H1 (cell line): ENCODE measurements around the gene ZNF451.

Source experiments
- EZH2 ChIP-seq: fragments of 200-600 bp; sonication (generic); IDR thresholded peaks from 2 replicates; pipeline ENCODE4 v1.7.1; 2012; ENCODE audit warnings: low read depth, mild to moderate bottlenecking, moderate library complexity, low read length, inconsistent platforms; ENCODE audit not compliant: severe bottlenecking
- FOSL1 ChIP-seq: IDR thresholded peaks from 2 replicates; pipeline ENCODE4 v1.6.1; 2011; ENCODE audit warnings: mild to moderate bottlenecking, low read depth, low read length, moderate library complexity; ENCODE audit not compliant: insufficient read depth
- JUND ChIP-seq: IDR thresholded peaks from 2 replicates; pipeline ENCODE4 v1.6.1; 2011; ENCODE audit warnings: mild to moderate bottlenecking, improper control_type of control experiment, low read length
- POLR2A ChIP-seq, 2 experiments: IDR thresholded peaks; 1 replicate in 1 of 2; 2 replicates in 1 of 2; pipeline ENCODE4 v1.6.1; 2011; ENCODE audit warnings: low read depth in 2 of 2, low read length in 2 of 2, mild to moderate bottlenecking in 2 of 2; ENCODE audit errors: control extremely low read depth in 1 of 2
- POLR2AphosphoS5 ChIP-seq: IDR thresholded peaks from 2 replicates; pipeline ENCODE4 v1.6.1; 2011; ENCODE audit warnings: low read depth, low read length
- SP1 ChIP-seq: IDR thresholded peaks from 2 replicates; pipeline ENCODE4 v1.6.1; 2011; ENCODE audit warnings: low read depth, low read length
- TAF1 ChIP-seq: IDR thresholded peaks from 2 replicates; pipeline ENCODE4 v1.6.1; 2011; ENCODE audit warnings: mild to moderate bottlenecking, low read depth, low read length
- TF ChIP-seq, protein P1 (sequence below), 3 experiments: IDR thresholded peaks; 1 replicate in 2 of 3; 2 replicates in 1 of 3; pipeline versions ENCODE4 v1.5.1 to v1.6.1; 2011; ENCODE audit warnings: low read length in 3 of 3, mild to moderate bottlenecking in 3 of 3, inconsistent platforms in 2 of 3, low read depth in 1 of 3, moderate library complexity in 1 of 3; ENCODE audit not compliant: insufficient read depth in 1 of 3; ENCODE audit errors: control extremely low read depth in 1 of 3
- TF ChIP-seq, protein P2 (sequence below): IDR thresholded peaks from 2 replicates; pipeline ENCODE4 v1.6.1; 2012; ENCODE audit warnings: inconsistent platforms
- TF ChIP-seq, protein P3 (sequence below): IDR thresholded peaks from 2 replicates; pipeline ENCODE4 v1.6.1; 2011; ENCODE audit warnings: low read length, improper control_type of control experiment
- TF ChIP-seq, protein P4 (sequence below): IDR thresholded peaks from 2 replicates; pipeline ENCODE4 v1.6.1; 2011; ENCODE audit warnings: low read depth, mild to moderate bottlenecking, low read length; ENCODE audit not compliant: insufficient read depth

DNA sequence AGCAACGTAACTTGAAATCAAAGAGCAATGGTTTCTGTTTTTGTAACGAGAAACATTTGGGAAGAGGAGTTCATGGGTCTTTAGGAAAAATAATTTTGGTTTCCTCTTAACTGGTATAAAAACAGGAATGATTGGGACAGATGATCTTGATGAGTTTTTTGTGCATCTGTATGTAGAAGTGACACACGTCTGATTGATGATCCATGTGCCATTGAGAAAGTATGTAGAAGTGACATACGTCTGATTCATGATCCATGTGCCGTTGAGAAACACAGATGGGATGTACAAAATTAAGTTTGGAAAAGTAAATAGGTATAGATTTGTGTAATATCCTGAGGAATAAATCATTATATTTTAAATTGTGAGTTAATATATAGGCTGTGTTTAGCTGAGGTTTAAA, 41.4 kb upstream of the ZNF451 start:
- TF ChIP-seq, protein P1, sequence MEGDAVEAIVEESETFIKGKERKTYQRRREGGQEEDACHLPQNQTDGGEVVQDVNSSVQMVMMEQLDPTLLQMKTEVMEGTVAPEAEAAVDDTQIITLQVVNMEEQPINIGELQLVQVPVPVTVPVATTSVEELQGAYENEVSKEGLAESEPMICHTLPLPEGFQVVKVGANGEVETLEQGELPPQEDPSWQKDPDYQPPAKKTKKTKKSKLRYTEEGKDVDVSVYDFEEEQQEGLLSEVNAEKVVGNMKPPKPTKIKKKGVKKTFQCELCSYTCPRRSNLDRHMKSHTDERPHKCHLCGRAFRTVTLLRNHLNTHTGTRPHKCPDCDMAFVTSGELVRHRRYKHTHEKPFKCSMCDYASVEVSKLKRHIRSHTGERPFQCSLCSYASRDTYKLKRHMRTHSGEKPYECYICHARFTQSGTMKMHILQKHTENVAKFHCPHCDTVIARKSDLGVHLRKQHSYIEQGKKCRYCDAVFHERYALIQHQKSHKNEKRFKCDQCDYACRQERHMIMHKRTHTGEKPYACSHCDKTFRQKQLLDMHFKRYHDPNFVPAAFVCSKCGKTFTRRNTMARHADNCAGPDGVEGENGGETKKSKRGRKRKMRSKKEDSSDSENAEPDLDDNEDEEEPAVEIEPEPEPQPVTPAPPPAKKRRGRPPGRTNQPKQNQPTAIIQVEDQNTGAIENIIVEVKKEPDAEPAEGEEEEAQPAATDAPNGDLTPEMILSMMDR (IDR thresholded peaks at IDR 0.05; ENCODE audit: control extremely low read depth in 1 of 3, insufficient read depth in 1 of 3, low read depth in 1 of 3, low read length in 3 of 3) = no peak
- TF ChIP-seq, protein P2, sequence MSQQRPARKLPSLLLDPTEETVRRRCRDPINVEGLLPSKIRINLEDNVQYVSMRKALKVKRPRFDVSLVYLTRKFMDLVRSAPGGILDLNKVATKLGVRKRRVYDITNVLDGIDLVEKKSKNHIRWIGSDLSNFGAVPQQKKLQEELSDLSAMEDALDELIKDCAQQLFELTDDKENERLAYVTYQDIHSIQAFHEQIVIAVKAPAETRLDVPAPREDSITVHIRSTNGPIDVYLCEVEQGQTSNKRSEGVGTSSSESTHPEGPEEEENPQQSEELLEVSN = no peak
- TF ChIP-seq, protein P3, sequence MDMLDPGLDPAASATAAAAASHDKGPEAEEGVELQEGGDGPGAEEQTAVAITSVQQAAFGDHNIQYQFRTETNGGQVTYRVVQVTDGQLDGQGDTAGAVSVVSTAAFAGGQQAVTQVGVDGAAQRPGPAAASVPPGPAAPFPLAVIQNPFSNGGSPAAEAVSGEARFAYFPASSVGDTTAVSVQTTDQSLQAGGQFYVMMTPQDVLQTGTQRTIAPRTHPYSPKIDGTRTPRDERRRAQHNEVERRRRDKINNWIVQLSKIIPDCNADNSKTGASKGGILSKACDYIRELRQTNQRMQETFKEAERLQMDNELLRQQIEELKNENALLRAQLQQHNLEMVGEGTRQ = no peak
- TF ChIP-seq JUND = no peak
- no peak for TF ChIP-seq FOSL1
- TF ChIP-seq EZH2 = no peak
- TF ChIP-seq POLR2AphosphoS5 = no peak
- TF ChIP-seq POLR2A (IDR thresholded peaks at IDR 0.05; ENCODE audit: control extremely low read depth in 1 of 2, low read depth in 2 of 2, low read length in 2 of 2) = no peak
- TF ChIP-seq, protein P4, sequence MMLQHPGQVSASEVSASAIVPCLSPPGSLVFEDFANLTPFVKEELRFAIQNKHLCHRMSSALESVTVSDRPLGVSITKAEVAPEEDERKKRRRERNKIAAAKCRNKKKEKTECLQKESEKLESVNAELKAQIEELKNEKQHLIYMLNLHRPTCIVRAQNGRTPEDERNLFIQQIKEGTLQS = no peak
- TF ChIP-seq TAF1 = no peak
- no peak for TF ChIP-seq SP1
